SKM-1 treated with dmso at 0.1 percent for 144 hours (cell line): ENCODE measurements around the gene FGF11.
"Not testable (repeated sequence)": the region's sequence is repeated elsewhere in the genome, so short reads cannot be mapped to it uniquely, and the experiment has no call there.

Experiments used
- DNase-seq: peaks from one replicate; lab custom pipeline; 2025; ENCODE audit not compliant: unreplicated experiment; lab: John Stamatoyannopoulos, UW

Gene FGF11

DNA sequence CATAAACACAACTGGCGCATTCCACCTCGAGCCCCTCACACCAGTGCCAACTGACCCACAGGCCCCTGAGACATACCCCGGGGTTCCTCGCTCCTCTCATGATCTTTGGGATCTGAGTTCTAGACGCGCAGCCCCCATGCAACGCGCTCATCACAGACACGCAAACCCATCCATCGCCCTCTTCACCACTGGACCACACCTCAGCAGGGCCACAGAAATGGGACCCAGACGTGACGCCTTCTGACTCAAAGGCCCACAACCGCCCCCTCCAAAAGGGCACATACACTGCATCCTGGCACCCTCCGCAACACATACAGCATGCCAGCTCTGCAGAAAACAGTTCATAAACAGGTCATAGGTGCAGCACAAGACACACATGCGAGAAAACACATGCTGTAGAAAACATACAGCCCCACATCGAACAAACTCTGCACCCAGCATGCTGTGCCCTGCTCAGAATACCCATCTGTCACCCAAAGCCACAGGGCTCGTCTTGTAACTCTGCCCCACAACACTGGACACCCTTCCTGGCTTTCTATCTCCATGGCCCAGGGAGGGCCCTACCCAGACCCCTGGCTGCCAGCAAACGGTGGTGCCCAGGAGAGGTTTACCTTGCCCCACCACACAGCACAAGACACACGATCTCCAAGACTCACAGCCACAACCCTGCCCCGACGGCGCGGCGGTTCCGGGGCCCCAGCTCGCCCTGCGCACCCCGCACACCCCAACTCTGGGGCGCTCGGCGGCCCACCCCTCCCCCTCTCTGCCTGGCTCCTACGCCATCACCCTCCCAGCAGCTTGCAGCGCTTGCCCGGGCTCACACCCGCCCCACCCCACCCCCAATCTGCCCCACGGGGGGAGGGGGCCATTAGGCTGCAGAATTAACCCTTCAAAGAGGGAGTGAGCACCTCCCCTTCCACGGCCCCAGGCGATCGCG is 39.2 kb downstream of the FGF11 start:
- DNase-seq = no peak

- no peak for DNase-seq
Observed at GRCh38 chr17:7479213-7480088, 40.1 kb downstream of the FGF11 start, which contains the start of gene ZBTB4. TSS of gene ZBTB4 (minus strand) at chr17:7479631. CDS start at chr17:7466801, 12,830 bp downstream.

- no peak for DNase-seq
Observed at GRCh38 chr17:7480089-7480384, 40.7 kb downstream of the FGF11 start.

DNA sequence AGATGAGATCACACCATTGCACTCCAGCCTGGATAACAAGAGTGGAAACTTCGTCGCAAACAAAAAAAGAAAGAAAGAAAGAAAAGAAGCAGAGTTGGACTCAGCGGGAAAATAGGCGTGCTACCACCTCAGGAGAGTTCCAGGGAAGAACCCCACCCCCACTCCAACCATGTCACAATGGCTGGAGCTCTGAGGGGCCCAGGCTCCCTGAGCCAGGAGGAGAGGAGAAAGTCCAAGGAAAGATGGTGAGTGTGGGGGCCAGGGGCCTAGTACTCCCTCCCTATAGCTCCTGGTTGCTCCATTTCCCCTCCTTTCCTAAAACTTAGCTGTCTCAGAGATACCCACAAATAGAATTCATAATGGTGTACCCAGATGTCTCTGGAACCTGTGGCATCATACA is 42.0 kb downstream of the FGF11 start, which contains the start of gene SLC35G6:
TSS of gene SLC35G6 (plus strand) at position 172 of the 400 bp plus-strand sequence. CDS start at position 243, 71 bp downstream.
- not testable (repeated sequence) for DNase-seq

DNA sequence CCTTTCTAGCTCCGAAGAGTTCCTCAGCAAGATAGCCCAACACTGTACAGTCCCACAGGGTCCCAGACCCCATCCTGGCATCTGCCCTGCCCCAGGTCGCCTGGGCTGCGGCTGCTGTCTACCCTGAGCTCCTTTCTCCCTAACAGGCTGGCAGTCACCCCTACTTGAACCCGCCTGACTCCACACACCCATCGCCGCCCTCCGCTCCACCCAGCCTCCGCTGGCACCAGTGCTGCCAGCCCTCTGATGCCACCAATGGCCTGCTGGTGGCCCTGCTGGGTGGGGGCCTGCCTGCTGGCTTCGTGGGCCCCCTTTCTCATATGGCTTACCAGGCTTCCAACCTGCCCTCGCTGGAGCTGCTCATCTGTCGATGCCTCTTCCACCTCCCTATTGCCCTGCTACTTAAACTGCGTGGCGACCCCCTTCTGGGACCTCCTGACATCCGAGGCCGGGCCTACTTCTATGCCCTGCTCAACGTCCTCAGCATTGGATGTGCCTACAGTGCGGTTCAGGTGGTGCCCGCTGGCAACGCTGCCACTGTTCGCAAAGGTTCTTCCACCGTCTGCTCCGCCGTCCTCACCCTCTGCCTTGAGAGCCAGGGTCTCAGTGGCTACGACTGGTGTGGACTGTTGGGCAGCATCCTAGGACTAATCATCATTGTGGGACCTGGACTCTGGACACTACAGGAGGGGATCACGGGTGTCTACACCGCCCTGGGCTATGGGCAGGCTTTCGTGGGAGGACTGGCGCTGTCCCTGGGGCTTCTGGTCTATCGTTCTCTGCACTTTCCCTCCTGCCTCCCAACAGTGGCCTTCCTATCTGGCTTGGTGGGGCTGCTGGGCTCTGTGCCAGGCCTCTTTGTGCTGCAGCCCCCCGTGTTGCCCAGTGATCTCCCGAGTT is 42.8 kb downstream of the FGF11 start:
- not testable (repeated sequence) for DNase-seq

DNA sequence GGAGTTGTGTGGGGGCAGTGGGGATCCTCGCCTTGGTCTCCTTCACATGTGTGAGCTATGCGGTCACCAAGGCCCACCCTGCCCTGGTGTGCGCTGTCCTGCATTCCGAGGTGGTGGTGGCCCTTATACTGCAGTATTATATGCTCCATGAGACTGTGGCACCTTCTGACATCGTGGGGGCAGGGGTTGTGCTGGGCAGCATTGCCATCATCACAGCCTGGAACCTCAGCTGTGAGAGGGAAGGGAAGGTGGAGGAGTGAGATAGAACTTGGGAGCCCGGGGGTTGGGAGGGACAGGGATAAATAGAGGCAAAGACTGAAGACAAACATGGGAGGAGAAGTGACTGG is 43.4 kb downstream of the FGF11 start:
- not testable (repeated sequence) for DNase-seq

DNA sequence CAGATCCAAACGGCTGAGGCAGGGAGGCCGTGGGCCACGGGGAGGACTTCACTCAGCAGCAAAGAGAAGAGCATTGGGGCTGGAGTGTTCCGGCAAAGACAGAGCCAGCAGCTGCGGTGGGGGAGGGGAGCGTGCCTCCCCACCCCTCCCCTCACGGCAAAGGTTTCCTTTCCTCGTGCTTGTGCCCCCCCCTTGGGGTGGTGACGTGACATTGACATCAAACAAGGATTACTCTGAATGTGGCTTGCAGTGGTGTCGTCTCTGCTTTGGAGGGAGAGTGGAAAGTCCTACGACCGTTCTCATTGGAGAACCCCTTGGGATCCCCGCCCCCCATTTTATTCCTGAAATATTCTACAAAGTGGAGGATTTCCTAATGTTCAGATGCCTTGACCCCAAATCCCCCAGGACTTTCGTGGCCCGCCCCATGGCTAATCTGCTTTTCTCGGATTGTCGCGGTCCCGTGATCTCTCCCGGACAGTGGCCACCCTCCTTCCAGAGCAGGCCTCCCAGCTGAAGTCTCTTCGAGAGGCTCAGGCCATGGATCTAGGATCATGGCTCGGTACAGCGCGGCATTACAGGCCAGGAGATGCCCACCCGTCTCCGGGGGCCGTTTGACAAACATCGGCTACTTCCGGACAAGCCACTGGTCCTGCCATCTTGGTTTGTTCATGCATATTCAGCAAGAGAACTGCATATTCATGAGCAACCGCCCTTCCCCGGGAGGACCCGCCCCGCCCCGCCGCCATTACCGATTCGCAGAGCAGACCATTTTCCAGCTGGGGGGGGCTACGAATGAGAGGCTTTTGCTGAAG is 44.1 kb downstream of the FGF11 start:
- peak; percentile 53 for DNase-seq

DNA sequence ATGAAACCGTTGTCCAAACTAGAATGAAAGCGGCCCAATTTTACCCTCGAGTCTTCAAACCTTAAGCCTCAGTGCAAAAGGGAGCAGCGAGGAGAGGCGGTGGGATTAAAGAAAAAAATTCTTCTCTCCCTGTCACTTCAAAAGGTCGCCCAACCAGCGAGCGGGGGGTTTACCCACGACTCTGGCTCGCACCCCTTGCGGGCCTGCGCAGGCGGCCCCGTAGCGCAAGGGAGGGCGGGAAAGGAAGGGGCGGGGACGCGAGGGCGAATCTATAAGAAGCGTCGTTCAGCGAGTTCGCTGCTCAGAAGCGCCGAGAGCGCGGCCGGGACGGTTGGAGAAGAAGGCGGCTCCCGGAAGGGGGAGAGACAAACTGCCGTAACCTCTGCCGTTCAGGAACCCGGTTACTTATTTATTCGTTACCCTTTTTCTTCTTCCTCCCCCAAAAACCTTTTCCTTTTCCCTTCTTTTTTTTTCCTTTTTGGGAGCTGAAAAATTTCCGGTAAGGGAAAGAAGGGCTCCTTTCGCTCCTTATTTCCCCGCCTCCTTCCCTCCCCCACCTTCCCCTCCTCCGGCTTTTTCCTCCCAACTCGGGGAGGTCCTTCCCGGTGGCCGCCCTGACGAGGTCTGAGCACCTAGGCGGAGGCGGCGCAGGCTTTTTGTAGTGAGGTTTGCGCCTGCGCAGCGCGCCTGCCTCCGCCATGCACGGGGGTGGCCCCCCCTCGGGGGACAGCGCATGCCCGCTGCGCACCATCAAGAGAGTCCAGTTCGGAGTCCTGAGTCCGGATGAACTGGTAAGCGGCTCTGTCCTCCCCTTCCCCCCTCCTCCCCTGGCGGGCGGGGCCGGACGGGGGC is 45.0 kb downstream of the FGF11 start, which contains the start of gene POLR2A:
TSS of gene POLR2A (plus strand) at position 300 of the 852 bp plus-strand sequence.
- DNase-seq = peak; percentile 73

DNA sequence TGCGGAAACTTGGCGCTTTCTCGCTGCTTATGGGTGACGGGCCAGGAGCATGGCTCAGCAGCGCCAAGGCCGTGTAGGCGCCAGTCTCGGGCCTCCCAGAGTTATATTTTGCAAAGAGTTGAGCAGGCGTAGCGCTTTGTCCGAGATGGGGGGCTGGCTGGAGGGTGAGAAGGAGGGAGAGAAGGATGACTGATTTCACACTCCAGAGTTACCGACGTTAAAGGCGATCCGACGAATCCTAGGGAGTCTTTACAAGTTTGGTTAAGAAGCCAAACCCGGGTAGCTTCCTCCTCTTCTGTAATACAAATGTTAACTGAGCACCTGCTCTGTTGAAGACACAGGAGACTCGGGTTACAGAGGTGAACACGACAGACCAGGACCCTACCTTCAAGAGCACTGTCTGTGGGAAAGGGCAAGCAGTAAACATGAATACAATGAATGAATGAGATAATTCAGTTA is 45.6 kb downstream of the FGF11 start:
- no peak for DNase-seq

DNA sequence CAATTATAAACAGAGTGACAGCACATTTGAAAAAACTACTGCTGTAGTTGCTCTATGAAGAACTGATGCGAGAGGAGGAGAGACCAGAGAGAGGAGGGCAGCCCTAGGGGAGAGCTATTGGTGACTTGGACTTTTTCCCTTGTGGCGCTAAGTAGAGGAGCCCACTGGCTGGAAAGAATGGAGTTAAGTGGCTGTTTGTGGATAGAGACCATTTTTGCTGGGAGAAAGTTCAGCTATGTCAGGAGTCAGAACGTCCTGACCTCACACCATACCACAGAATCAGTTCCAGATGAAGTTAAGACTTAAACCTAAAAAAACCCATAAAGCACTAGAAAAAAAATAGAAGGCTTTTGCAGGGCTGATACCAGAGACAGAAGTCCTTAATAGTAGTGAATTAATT is 46.9 kb downstream of the FGF11 start:
- no peak for DNase-seq

DNA sequence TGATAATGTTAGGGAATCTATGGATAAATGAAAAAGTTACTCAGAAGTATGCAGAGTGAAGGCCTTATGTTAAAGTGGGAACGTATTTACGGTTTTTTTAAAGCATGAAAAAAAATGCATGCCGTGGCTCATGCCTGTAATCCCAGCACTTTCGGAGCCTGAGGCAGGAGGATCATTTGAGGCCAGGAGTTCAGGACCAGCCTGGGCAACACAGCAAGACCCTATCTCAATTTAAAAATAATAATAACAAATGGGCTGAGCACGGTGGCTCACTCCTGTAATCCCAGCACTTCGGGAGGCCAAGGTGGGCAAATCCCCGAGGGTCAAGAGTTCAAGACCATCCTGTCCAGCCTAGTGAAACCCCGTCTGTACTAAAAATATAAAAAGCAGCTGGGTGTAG is 50.8 kb downstream of the FGF11 start:
- DNase-seq = no peak

GRCh38 chr17:7491583-7491982 is 52.3 kb downstream of the FGF11 start:
- no peak for DNase-seq

- DNase-seq = no peak
Observed at GRCh38 chr17:7493941-7494340, 54.6 kb downstream of the FGF11 start.
